Esophagus squamous epithelium (tissue), 4 donors: ENCODE results near the gene C9orf43.

Experiments used
- CTCF ChIP-seq, 6 experiments: fragments of 450-650 bp in 4 of 6; fragments of 200-600 bp in 2 of 6; sonication (generic) in 2 of 6; IDR thresholded peaks; one replicate each; pipeline ENCODE4 v1.5.1; 2016 to 2019; ENCODE audit warnings: antibody characterized with exemption in 6 of 6, mild to moderate bottlenecking in 4 of 6, moderate library complexity in 4 of 6
- POLR2A ChIP-seq, 4 donors: fragments of 450-650 bp; IDR thresholded peaks; one replicate each; pipeline ENCODE4 v1.6.1; 2017; ENCODE audit warnings: antibody characterized with exemption in 4 of 4, mild to moderate bottlenecking in 4 of 4, moderate library complexity in 3 of 4

- TF ChIP-seq CTCF (IDR thresholded peaks at IDR 0.05), result no peak
- no peak for TF ChIP-seq POLR2A (IDR thresholded peaks at IDR 0.05)
Observed at GRCh38 chr9:113454914-113455761, 44.6 kb downstream of the C9orf43 start.
